ENCODE measurements around the gene MERTK.
"Not testable (repeated sequence)": the region's sequence is repeated elsewhere in the genome, so short reads cannot be mapped to it uniquely, and the experiment has no call there.

The MERTK gene

GRCh38 chr2:111908578-111908977 is 10.2 kb downstream of the MERTK start:
- Histone ChIP-seq H3K36me3 (ENCODE audit: insufficient read depth) (no peaks in the 10 kb centered on the region), H3K27me3 (ENCODE audit: insufficient read depth, low read depth) (no peaks in the 10 kb centered on the region), H3K79me2 (ENCODE audit: insufficient read depth, low read depth) (no peaks in the 10 kb centered on the region), H3K4me2 (no peak overlapping the region), H2AFZ (ENCODE audit: low read depth) (no peak overlapping the region), H4K20me1 (ENCODE audit: insufficient read depth) (no peaks in the 10 kb centered on the region), H3K4me3 (IDR thresholded peaks at IDR 0.05; ENCODE audit: insufficient read depth, low read depth, low read length) (no peak overlapping the region), H3K27ac (no peak overlapping the region), H3K9ac (no peak overlapping the region), H3K4me1 (ENCODE audit: low read depth, poor library complexity, severe bottlenecking) (peaks cover 21% of the 10 kb centered on the region)
- no peak for TF ChIP-seq CTCF (conservative IDR thresholded peaks at IDR 0.05; ENCODE audit: low read depth, low read length)

GRCh38 chr2:111909079-111909478 is 10.7 kb downstream of the MERTK start:
- Histone ChIP-seq H3K79me2 (ENCODE audit: insufficient read depth, low read depth) (no peaks in the 10 kb centered on the region), H4K20me1 (ENCODE audit: insufficient read depth) (no peaks in the 10 kb centered on the region), H3K9ac (no peak overlapping the region), H3K27me3 (ENCODE audit: insufficient read depth, low read depth) (no peaks in the 10 kb centered on the region), H3K4me2 (no peak overlapping the region), H2AFZ (ENCODE audit: low read depth) (no peak overlapping the region), H3K36me3 (ENCODE audit: insufficient read depth) (no peaks in the 10 kb centered on the region), H3K4me3 (IDR thresholded peaks at IDR 0.05; ENCODE audit: insufficient read depth, low read depth, low read length) (no peak overlapping the region), H3K27ac (no peak overlapping the region), H3K4me1 (ENCODE audit: low read depth, poor library complexity, severe bottlenecking) (peaks cover 21% of the 10 kb centered on the region)
- no peak for TF ChIP-seq CTCF (conservative IDR thresholded peaks at IDR 0.05; ENCODE audit: low read depth, low read length)

- not testable (repeated sequence) for H3K36me3 ChIP-seq (ENCODE audit: insufficient read depth); H3K9ac ChIP-seq; H3K79me2 ChIP-seq (ENCODE audit: insufficient read depth, low read depth); H3K27ac ChIP-seq; H4K20me1 ChIP-seq (ENCODE audit: insufficient read depth); H2AFZ ChIP-seq (ENCODE audit: low read depth); H3K4me2 ChIP-seq; H3K27me3 ChIP-seq (ENCODE audit: insufficient read depth, low read depth); H3K4me3 ChIP-seq (IDR thresholded peaks at IDR 0.05; ENCODE audit: insufficient read depth, low read depth, low read length)
- peaks cover 17% of the 10 kb centered on the region for H3K4me1 ChIP-seq (ENCODE audit: low read depth, poor library complexity, severe bottlenecking)
Observed at GRCh38 chr2:111909997-111910396, 11.6 kb downstream of the MERTK start.

GRCh38 chr2:111910609-111911277 is 12.3 kb downstream of the MERTK start:
- no peak overlapping the region for H3K4me3 ChIP-seq (IDR thresholded peaks at IDR 0.05; ENCODE audit: insufficient read depth, low read depth, low read length)
- H3K79me2 ChIP-seq (ENCODE audit: insufficient read depth, low read depth), result no peaks in the 10 kb centered on the region
- H3K4me1 ChIP-seq (ENCODE audit: low read depth, poor library complexity, severe bottlenecking), result peaks cover 12% of the 10 kb centered on the region

GRCh38 chr2:111911295-111911977 is 13.0 kb downstream of the MERTK start:
- H3K79me2 ChIP-seq (ENCODE audit: insufficient read depth, low read depth); H3K4me2 ChIP-seq; H3K4me1 ChIP-seq (ENCODE audit: low read depth, poor library complexity, severe bottlenecking); H2AFZ ChIP-seq (ENCODE audit: low read depth); H3K27me3 ChIP-seq (ENCODE audit: insufficient read depth, low read depth); H3K27ac ChIP-seq; H3K4me3 ChIP-seq (IDR thresholded peaks at IDR 0.05; ENCODE audit: insufficient read depth, low read depth, low read length); H3K36me3 ChIP-seq (ENCODE audit: insufficient read depth); H3K9ac ChIP-seq; H4K20me1 ChIP-seq (ENCODE audit: insufficient read depth): not testable (repeated sequence)

More at GRCh38 chr2:111910609-111911277, 12.3 kb downstream of the MERTK start:
- Histone ChIP-seq H3K9ac (no peak overlapping the region), H2AFZ (ENCODE audit: low read depth) (no peak overlapping the region), H3K27me3 (ENCODE audit: insufficient read depth, low read depth) (no peaks in the 10 kb centered on the region), H3K4me2 (no peak overlapping the region), H3K27ac (no peak overlapping the region), H4K20me1 (ENCODE audit: insufficient read depth) (no peaks in the 10 kb centered on the region), H3K36me3 (ENCODE audit: insufficient read depth) (no peaks in the 10 kb centered on the region)
- no peak for TF ChIP-seq CTCF (conservative IDR thresholded peaks at IDR 0.05; ENCODE audit: low read depth, low read length)

Data from KMS-11 (cell line).